ENCODE data around the gene MYRIP.
A peak's percentile ranks its signal among the peaks of the same experiment; 100 is the strongest.

MYRIP gene

DNA sequence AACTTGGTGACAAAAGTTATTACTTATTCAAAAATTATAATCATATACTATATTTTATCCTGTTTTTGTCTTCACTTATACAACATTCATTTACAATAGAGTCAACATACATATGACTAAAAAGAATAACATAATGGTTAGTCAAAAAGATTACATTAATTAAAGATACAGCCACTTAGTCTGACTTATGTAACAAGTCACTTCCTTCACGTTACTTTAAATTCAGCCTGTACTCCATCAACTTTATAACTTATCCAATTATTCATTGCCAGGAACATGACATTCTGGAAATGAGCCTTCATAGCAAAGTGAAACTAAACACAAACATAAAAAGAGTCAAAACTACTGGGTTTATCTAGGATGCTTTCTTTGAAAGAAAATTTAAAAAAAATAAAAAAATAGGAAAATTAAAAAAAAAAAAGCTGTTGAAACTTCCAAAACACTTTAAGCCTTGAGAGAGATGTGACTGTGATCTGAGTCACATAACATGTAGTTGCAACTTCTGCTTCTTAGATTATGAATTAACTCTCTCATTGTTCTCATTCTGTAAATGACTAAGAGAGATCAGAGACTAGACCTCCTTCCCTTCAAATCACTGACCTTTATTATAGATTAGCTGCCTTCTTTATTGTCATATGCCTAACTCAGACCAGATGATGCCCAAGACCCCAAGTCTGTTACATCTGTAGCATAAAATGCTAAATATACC lies 107.8 kb downstream of the MYRIP start:
- peak; percentile 59 for ATAC-seq
- TF ChIP-seq TOX (CRISPR knock-in tag; IDR thresholded peaks at IDR 0.05; ENCODE audit: borderline replicate concordance) (peak; percentile 55; the same call in 1 of the 2 replicates), ZC3H10 (CRISPR knock-in tag; IDR thresholded peaks at IDR 0.05) (peak; percentile 92), TCF4 (CRISPR knock-in tag; IDR thresholded peaks at IDR 0.05; ENCODE audit: borderline replicate concordance) (no peak), ZFP3 (CRISPR knock-in tag; IDR thresholded peaks at IDR 0.05) (no peak), CREB5 (CRISPR knock-in tag; IDR thresholded peaks at IDR 0.05; ENCODE audit: low read depth) (peak; percentile 33; the same call in 1 of the 2 replicates), ISL1 (CRISPR knock-in tag; IDR thresholded peaks at IDR 0.05) (peak; percentile 96), TSHZ2 (CRISPR knock-in tag; IDR thresholded peaks at IDR 0.05) (no peak), PATZ1 (CRISPR knock-in tag; IDR thresholded peaks at IDR 0.05; ENCODE audit: borderline replicate concordance) (peak; percentile 34; the same call in 1 of the 2 replicates)

- no peak for ATAC-seq
- TF ChIP-seq, protein P1, sequence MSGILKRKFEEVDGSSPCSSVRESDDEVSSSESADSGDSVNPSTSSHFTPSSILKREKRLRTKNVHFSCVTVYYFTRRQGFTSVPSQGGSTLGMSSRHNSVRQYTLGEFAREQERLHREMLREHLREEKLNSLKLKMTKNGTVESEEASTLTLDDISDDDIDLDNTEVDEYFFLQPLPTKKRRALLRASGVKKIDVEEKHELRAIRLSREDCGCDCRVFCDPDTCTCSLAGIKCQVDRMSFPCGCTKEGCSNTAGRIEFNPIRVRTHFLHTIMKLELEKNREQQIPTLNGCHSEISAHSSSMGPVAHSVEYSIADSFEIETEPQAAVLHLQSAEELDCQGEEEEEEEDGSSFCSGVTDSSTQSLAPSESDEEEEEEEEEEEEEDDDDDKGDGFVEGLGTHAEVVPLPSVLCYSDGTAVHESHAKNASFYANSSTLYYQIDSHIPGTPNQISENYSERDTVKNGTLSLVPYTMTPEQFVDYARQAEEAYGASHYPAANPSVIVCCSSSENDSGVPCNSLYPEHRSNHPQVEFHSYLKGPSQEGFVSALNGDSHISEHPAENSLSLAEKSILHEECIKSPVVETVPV (CRISPR knock-in tag; IDR thresholded peaks at IDR 0.05): no peak
- TF ChIP-seq ARNTL (CRISPR knock-in tag; IDR thresholded peaks at IDR 0.05; ENCODE audit: borderline replicate concordance, low read depth): no peak
- no peak for TF ChIP-seq ZNF70 (CRISPR knock-in tag; IDR thresholded peaks at IDR 0.05)
- no peak for TF ChIP-seq CREB5 (CRISPR knock-in tag; IDR thresholded peaks at IDR 0.05; ENCODE audit: low read depth)
- TF ChIP-seq RARB (CRISPR knock-in tag; IDR thresholded peaks at IDR 0.05): no peak
- no peak for TF ChIP-seq ISL1 (CRISPR knock-in tag; IDR thresholded peaks at IDR 0.05)
- TF ChIP-seq, protein P2, sequence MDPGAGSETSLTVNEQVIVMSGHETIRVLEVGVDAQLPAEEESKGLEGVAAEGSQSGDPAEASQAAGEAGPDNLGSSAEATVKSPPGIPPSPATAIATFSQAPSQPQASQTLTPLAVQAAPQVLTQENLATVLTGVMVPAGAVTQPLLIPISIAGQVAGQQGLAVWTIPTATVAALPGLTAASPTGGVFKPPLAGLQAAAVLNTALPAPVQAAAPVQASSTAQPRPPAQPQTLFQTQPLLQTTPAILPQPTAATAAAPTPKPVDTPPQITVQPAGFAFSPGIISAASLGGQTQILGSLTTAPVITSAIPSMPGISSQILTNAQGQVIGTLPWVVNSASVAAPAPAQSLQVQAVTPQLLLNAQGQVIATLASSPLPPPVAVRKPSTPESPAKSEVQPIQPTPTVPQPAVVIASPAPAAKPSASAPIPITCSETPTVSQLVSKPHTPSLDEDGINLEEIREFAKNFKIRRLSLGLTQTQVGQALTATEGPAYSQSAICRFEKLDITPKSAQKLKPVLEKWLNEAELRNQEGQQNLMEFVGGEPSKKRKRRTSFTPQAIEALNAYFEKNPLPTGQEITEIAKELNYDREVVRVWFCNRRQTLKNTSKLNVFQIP (CRISPR knock-in tag; IDR thresholded peaks at IDR 0.05; ENCODE audit: borderline replicate concordance, low read depth): no peak
- TF ChIP-seq ZC3H10 (CRISPR knock-in tag; IDR thresholded peaks at IDR 0.05): no peak
- TF ChIP-seq OSR1 (CRISPR knock-in tag; IDR thresholded peaks at IDR 0.05): no peak
- TF ChIP-seq ZFP3 (CRISPR knock-in tag; IDR thresholded peaks at IDR 0.05): no peak
- no peak for TF ChIP-seq TOX (CRISPR knock-in tag; IDR thresholded peaks at IDR 0.05; ENCODE audit: borderline replicate concordance)
Measured at GRCh38 chr3:39919281-39919680, 109.9 kb downstream of the MYRIP start.

GRCh38 chr3:39920271-39920670 lies 110.9 kb downstream of the MYRIP start:
- ATAC-seq: peak; percentile 35
- no peak for TF ChIP-seq RARB (CRISPR knock-in tag; IDR thresholded peaks at IDR 0.05)
- TF ChIP-seq ISL1 (CRISPR knock-in tag; IDR thresholded peaks at IDR 0.05): no peak
- TF ChIP-seq PATZ1 (CRISPR knock-in tag; IDR thresholded peaks at IDR 0.05; ENCODE audit: borderline replicate concordance): no peak
- no peak for TF ChIP-seq ZFP3 (CRISPR knock-in tag; IDR thresholded peaks at IDR 0.05)
- no peak for TF ChIP-seq ZNF70 (CRISPR knock-in tag; IDR thresholded peaks at IDR 0.05)
- TF ChIP-seq, protein P1 (CRISPR knock-in tag; IDR thresholded peaks at IDR 0.05): no peak
- TF ChIP-seq ZC3H10 (CRISPR knock-in tag; IDR thresholded peaks at IDR 0.05): no peak
- TF ChIP-seq GLIS3 (CRISPR knock-in tag; IDR thresholded peaks at IDR 0.05): no peak
- no peak for TF ChIP-seq ZNF8 (CRISPR knock-in tag; IDR thresholded peaks at IDR 0.05)
- no peak for TF ChIP-seq ESRRG (CRISPR knock-in tag; IDR thresholded peaks at IDR 0.05)
- no peak for TF ChIP-seq ZNF565 (CRISPR knock-in tag; conservative IDR thresholded peaks at IDR 0.05; ENCODE audit: low read depth)
- TF ChIP-seq PPARA (CRISPR knock-in tag; IDR thresholded peaks at IDR 0.05; ENCODE audit: borderline replicate concordance): no peak
- no peak for TF ChIP-seq CSDC2 (CRISPR knock-in tag; IDR thresholded peaks at IDR 0.05)
